K562 (cell line): ENCODE results near the gene UGT1A5. TPM values are rescaled to one million over a fixed set of nuclear protein-coding genes. Genes with fewer than 3 reads are reported as not detected.

Source experiments
- ATAC-seq: fragments of 200-7000 bp; cut with Tn5 transposase; 3 replicates; pipeline ENCODE4 v1.9.1; 2020; ENCODE audit warnings: moderate library complexity
- BruUV-seq: library from RNA; stranded (reverse); fragments of 400-500 nt; replicated peaks from 2 replicates; lab custom pipeline; 2021; lab: Mats Ljungman, UMichigan
- CTCF ChIA-PET: fragments of 300-600 bp; formaldehyde crosslinking; extraction: SDS; loops from one replicate; lab custom pipeline; 2021; ENCODE audit warnings: low intra/inter-chr PET ratio; lab: Yijun Ruan, JAX
- POLR2A ChIA-PET: fragments of 300-600, 350-650 bp; sonication (Branson Sonifier 250); formaldehyde crosslinking; extraction: SDS; loops from one replicate; lab custom pipeline; 2021; ENCODE audit warnings: antibody characterized with exemption, inconsistent platforms; lab: Yijun Ruan, JAX
- DNase-seq, 4 experiments: peaks; one replicate each; pipeline versions ENCODE4 v3.0.0 to v3.0.0-alpha.2; 2011 to 2018; ENCODE audit warnings: low spot score in 3 of 4, mixed read lengths in 3 of 4; ENCODE audit errors: extremely low read depth in 1 of 4
- FAIRE-seq: peaks from 2 replicates; lab custom pipeline; 2011; peaks lifted over from hg19 to GRCh38; lab: Jason Lieb, UNC
- H2AFZ ChIP-seq: 2 replicates; pipeline ENCODE4 v1.6.0; 2011; ENCODE audit warnings: low read depth, low read length, control low read depth, inconsistent platforms
- H3K27ac ChIP-seq: fragments of 200-600 bp; 3 replicates; pipeline ENCODE4 v1.8.0; 2011; ENCODE audit warnings: low read depth, mild to moderate bottlenecking, control low read depth, inconsistent platforms, low read length, moderate library complexity, mixed read lengths; ENCODE audit errors: extremely low read depth
- H3K27me3 ChIP-seq, 2 experiments: fragments of 300-600 bp in 1 of 2; 2 replicates in 1 of 2; 3 replicates in 1 of 2; pipeline versions ENCODE4 v1.6.0 to v1.8.0; 2011; ENCODE audit warnings: inconsistent platforms in 2 of 2, low read length in 2 of 2, mild to moderate bottlenecking in 1 of 2, mixed read lengths in 1 of 2, moderate library complexity in 1 of 2; ENCODE audit not compliant: control insufficient read depth in 2 of 2, insufficient read depth in 2 of 2
- H3K36me3 ChIP-seq: fragments of 300-600 bp; 3 replicates; pipeline ENCODE4 v1.8.0; 2011; ENCODE audit warnings: mild to moderate bottlenecking, low read length, inconsistent platforms; ENCODE audit not compliant: control insufficient read depth, insufficient read depth
- H3K4me1 ChIP-seq, 2 experiments: fragments of 200-600 bp in 1 of 2; replicated peaks in 1 of 2; 2 replicates in 1 of 2; 3 replicates in 1 of 2; pipeline versions ENCODE4 v1.5.1 to v1.8.0; 2011; ENCODE audit warnings: inconsistent platforms in 2 of 2, low read length in 2 of 2, mild to moderate bottlenecking in 1 of 2, mixed read lengths in 1 of 2, moderate library complexity in 1 of 2; ENCODE audit not compliant: control insufficient read depth in 2 of 2, insufficient read depth in 2 of 2
- H3K4me2 ChIP-seq: 2 replicates; pipeline ENCODE4 v1.6.1; 2011; ENCODE audit warnings: low read length, control low read depth, inconsistent platforms, mixed read lengths; ENCODE audit not compliant: insufficient read depth
- H3K4me3 ChIP-seq: fragments of 200-600 bp; sonication (generic), shearing (Covaris generic); 2 replicates; pipeline ENCODE4 v1.5.1; 2016; ENCODE audit warnings: control low read depth, inconsistent platforms
- H3K79me2 ChIP-seq: fragments of 200-600 bp; 3 replicates; pipeline ENCODE4 v1.8.0; 2011; ENCODE audit warnings: low read length, inconsistent platforms; ENCODE audit not compliant: control insufficient read depth, insufficient read depth
- H3K9ac ChIP-seq, 2 experiments: 2 replicates each; pipeline versions ENCODE4 v1.6.0 to v1.6.1; 2011; ENCODE audit warnings: low read depth in 2 of 2, low read length in 2 of 2, control low read depth in 1 of 2, inconsistent platforms in 1 of 2, mild to moderate bottlenecking in 1 of 2, mixed read lengths in 1 of 2; ENCODE audit not compliant: insufficient read depth in 1 of 2
- H3K9me1 ChIP-seq: one replicate; pipeline ENCODE4 v1.6.0; 2011; ENCODE audit warnings: inconsistent platforms, mild to moderate bottlenecking, low read length, moderate library complexity; ENCODE audit not compliant: control insufficient read depth, insufficient read depth
- H3K9me3 ChIP-seq: replicated peaks from 2 replicates; pipeline ENCODE4 v1.5.1; 2011; ENCODE audit warnings: low read depth, low read length, inconsistent platforms; ENCODE audit not compliant: control insufficient read depth, insufficient read depth
- H4K20me1 ChIP-seq: replicated peaks from 2 replicates; pipeline ENCODE4 v1.6.1; 2011; ENCODE audit warnings: low read length, inconsistent platforms, mixed read lengths; ENCODE audit not compliant: control insufficient read depth, insufficient read depth
- CCNT2 ChIP-seq: IDR thresholded peaks from 2 replicates; pipeline ENCODE4 v1.6.1; 2011; ENCODE audit warnings: borderline replicate concordance, low read depth, mild to moderate bottlenecking, moderate library complexity, mixed read lengths, low read length; ENCODE audit not compliant: insufficient read length; ENCODE audit errors: extremely low read depth
- FOXO4 ChIP-seq: fragments of 450-650 bp; formaldehyde crosslinking; IDR thresholded peaks from 2 replicates; pipeline ENCODE4 v1.4.0; 2020; ENCODE audit warnings: mild to moderate bottlenecking, moderate library complexity
- HDAC2 ChIP-seq: fragments of 450-650 bp; IDR thresholded peaks from 2 replicates; pipeline ENCODE4 v1.6.1; 2016; ENCODE audit warnings: mild to moderate bottlenecking
- LCOR ChIP-seq: sonication (generic); formaldehyde crosslinking; IDR thresholded peaks from 2 replicates; pipeline ENCODE4 v1.8.0; 2022; ENCODE audit warnings: mild to moderate bottlenecking, missing genetic modification reagents
- STAT6 ChIP-seq: sonication (generic); formaldehyde crosslinking; IDR thresholded peaks from 2 replicates; pipeline ENCODE4 v1.8.1; 2023; ENCODE audit warnings: mild to moderate bottlenecking, missing genetic modification reagents
- TAF7 ChIP-seq: fragments of 450-650 bp; IDR thresholded peaks from 2 replicates; pipeline ENCODE4 v1.6.1; 2016; ENCODE audit warnings: missing genetic modification characterization, missing compliant biosample characterization
- WGBS: fragments of 100-300 bp; shearing (Covaris generic); methylation state at CpG from one replicate; pipeline ENCODE4 v1.1.6; 2016; ENCODE audit warnings: low coverage, mixed read lengths; ENCODE audit not compliant: insufficient coverage; ENCODE audit errors: missing lambda C conversion rate; 5-methylcytosine and 5-hydroxymethylcytosine counted together
- in situ Hi-C: fragments of 300-500 bp; cut with MboI; formaldehyde crosslinking; loops from 4 replicates; pipeline ENCODE4 v1.15.0; 2018; ENCODE audit warnings: inconsistent platforms, mixed read lengths
- intact Hi-C: fragments of 100-400 bp; cut with micrococcal nuclease; formaldehyde crosslinking; loops from 2 replicates; pipeline ENCODE4 v1.14.2; 2022
- polyA plus RNA-seq, 8 experiments: library from polyadenylated mRNA; depleted of rRNA in 4 of 8; stranded (reverse) in 5 of 8; unstranded in 3 of 8; fragments of >200 nt; fragmentation: Nextera tagmentation in 2 of 8; fragmentation: Illumina TruSeq in 1 of 8; extraction: Ambion mirVana in 2 of 8; extraction: Trizol in 1 of 8; gene quantifications; 2 replicates each; pipeline versions ENCODE4 v1.2.1 to v1.2.3, GENCODE V29; 2011 to 2014; ENCODE audit warnings: inconsistent platforms in 1 of 8, missing spikeins in 1 of 8
- total RNA-seq, 7 experiments: library from RNA; depleted of rRNA in 6 of 7; stranded (reverse); fragments of >200 nt in 6 of 7; fragmentation: Illumina TruSeq in 2 of 7; extraction: Trizol in 2 of 7; gene quantifications; 2 replicates each; pipeline versions ENCODE4 v1.2.1 to v1.2.3, GENCODE V29; 2011 to 2021; ENCODE audit warnings: low replicate concordance in 1 of 7
- TF ChIP-seq, protein P1 (sequence below): fragments of 250-450 bp; sonication (Bioruptor Pico); IDR thresholded peaks from 2 replicates; pipeline ENCODE4 v1.8.0; 2022; ENCODE audit warnings: inconsistent platforms, mild to moderate bottlenecking, moderate library complexity, borderline replicate concordance

Gene UGT1A5
- total and polyA plus RNA-seq, 9 of the 15 experiments (the other 6 are each of a cell fraction or from before 2014, with no cell fraction given), result not detected

GRCh38 chr2:233815861-233816260, 103.2 kb downstream of the UGT1A5 start:
- H3K9me1 ChIP-seq, result no peaks in the 10 kb centered on the region
- FAIRE-seq (no peak), ATAC-seq (no peak), DNase-seq (no peak)
- no peak overlapping the region for H3K4me3 ChIP-seq
- 3% methylated on average over 5 of the region's 6 CpGs for WGBS
- no peaks in the 10 kb centered on the region; the same call in 1 of the 2 replicates for H4K20me1 ChIP-seq
- no peaks in the 10 kb centered on the region for H3K36me3 ChIP-seq
- H3K9me3 ChIP-seq, result no peaks in the 10 kb centered on the region
- in situ Hi-C loops, result no loop called here
- POLR2A ChIA-PET, result no interaction called here
- H3K9ac ChIP-seq, result no peak overlapping the region
- no peak overlapping the region for H3K27ac ChIP-seq
- CTCF ChIA-PET, result no interaction called here
- peaks cover 0 to 36% of the 10 kb centered on the region in 2 experiments; a peak in 3 of 5 replicates for H3K27me3 ChIP-seq
- intact Hi-C loops, result no loop called here
- H3K4me2 ChIP-seq, result no peak overlapping the region
- no peaks in the 10 kb centered on the region; a peak in 1 of 5 replicates for H3K4me1 ChIP-seq
- TF ChIP-seq HDAC2, result no peak
- no peak for TF ChIP-seq STAT6 (CRISPR knock-in tag)
- no peak for TF ChIP-seq TAF7 (tag)
- no peak for TF ChIP-seq CCNT2
- no peak for TF ChIP-seq LCOR (CRISPR knock-in tag)
- no peak for TF ChIP-seq FOXO4 (CRISPR knock-in tag)
- TF ChIP-seq, protein P1, sequence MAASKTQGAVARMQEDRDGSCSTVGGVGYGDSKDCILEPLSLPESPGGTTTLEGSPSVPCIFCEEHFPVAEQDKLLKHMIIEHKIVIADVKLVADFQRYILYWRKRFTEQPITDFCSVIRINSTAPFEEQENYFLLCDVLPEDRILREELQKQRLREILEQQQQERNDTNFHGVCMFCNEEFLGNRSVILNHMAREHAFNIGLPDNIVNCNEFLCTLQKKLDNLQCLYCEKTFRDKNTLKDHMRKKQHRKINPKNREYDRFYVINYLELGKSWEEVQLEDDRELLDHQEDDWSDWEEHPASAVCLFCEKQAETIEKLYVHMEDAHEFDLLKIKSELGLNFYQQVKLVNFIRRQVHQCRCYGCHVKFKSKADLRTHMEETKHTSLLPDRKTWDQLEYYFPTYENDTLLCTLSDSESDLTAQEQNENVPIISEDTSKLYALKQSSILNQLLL (CRISPR knock-in tag), result no peak
- BruUV-seq, result no TSS peak
- no peak overlapping the region for H2AFZ ChIP-seq
- H3K79me2 ChIP-seq, result no peaks in the 10 kb centered on the region
